Muscle layer of duodenum (tissue), 2 donors: ENCODE data around the gene LRPPRC.

Source experiments
- H3K27ac ChIP-seq: one replicate; pipeline ENCODE4 v1.7.0; 2013; ENCODE audit warnings: mild to moderate bottlenecking, low read length
- H3K27me3 ChIP-seq: one replicate; pipeline ENCODE4 v1.7.0; 2013; ENCODE audit warnings: low read depth, mild to moderate bottlenecking, control low read depth, low read length
- H3K36me3 ChIP-seq, 2 donors: one replicate each; pipeline ENCODE4 v1.7.0; 2013; ENCODE audit warnings: low read length in 2 of 2, control low read depth in 1 of 2, mild to moderate bottlenecking in 1 of 2; ENCODE audit not compliant: insufficient read depth in 2 of 2, control insufficient read depth in 1 of 2
- H3K4me1 ChIP-seq, 2 donors: one replicate each; pipeline ENCODE4 v1.7.0; 2013; ENCODE audit warnings: low read length in 2 of 2, mild to moderate bottlenecking in 2 of 2, control low read depth in 1 of 2, moderate library complexity in 1 of 2; ENCODE audit not compliant: insufficient read depth in 2 of 2, control insufficient read depth in 1 of 2
- H3K4me3 ChIP-seq, 2 donors: one replicate each; pipeline ENCODE4 v1.7.0; 2013; ENCODE audit warnings: low read length in 2 of 2, low read depth in 1 of 2, mild to moderate bottlenecking in 1 of 2
- H3K9me3 ChIP-seq, 2 donors: one replicate each; pipeline ENCODE4 v1.7.0; 2013; ENCODE audit warnings: low read length in 2 of 2, control low read depth in 1 of 2, mild to moderate bottlenecking in 1 of 2; ENCODE audit not compliant: control insufficient read depth in 1 of 2
- donor health status: healthy.

Gene LRPPRC

DNA sequence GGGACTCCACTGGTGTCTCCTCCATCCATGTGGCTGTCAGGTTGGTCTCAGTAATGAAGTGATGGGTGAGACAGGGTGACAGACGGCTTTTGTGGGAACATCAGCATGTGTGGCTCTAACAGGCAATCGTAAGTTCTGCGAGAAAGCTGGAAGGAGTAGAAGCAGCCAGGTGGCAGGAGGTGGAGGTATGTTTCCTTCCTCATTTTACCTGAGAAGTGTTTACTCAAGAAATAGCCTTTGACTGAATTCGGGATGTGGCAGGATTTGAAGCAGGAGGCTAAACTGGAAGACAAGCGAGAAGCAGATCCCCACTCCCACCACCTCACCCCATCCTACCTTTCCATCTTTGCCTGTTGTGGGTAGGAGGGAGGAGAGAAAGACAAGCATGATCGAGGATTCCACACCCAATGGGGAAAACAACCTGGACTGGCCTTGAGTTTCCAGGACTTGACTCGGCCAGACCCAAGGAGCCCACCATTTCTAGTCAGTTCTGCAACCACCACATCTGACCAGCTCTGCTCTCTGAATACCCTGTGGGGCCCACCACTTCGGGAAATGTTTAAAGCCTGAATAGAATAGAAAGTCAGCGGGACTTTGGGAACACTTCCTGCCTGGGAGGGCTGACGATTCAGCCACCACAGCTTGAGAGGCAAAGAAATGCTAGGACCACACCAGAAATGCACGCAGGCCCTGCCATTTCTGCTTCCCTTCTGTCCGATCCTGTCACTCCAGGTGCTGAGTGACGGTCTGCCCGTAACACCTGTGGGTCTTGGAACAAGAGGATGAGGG lies 155.8 kb downstream of the LRPPRC start:
- Histone ChIP-seq H3K36me3 (no peaks in the 10 kb centered on the region), H3K4me1 (no peaks in the 10 kb centered on the region), H3K27ac (no peak overlapping the region), H3K9me3 (no peaks in the 10 kb centered on the region), H3K4me3 (no peak overlapping the region), H3K27me3 (no peaks in the 10 kb centered on the region)

DNA sequence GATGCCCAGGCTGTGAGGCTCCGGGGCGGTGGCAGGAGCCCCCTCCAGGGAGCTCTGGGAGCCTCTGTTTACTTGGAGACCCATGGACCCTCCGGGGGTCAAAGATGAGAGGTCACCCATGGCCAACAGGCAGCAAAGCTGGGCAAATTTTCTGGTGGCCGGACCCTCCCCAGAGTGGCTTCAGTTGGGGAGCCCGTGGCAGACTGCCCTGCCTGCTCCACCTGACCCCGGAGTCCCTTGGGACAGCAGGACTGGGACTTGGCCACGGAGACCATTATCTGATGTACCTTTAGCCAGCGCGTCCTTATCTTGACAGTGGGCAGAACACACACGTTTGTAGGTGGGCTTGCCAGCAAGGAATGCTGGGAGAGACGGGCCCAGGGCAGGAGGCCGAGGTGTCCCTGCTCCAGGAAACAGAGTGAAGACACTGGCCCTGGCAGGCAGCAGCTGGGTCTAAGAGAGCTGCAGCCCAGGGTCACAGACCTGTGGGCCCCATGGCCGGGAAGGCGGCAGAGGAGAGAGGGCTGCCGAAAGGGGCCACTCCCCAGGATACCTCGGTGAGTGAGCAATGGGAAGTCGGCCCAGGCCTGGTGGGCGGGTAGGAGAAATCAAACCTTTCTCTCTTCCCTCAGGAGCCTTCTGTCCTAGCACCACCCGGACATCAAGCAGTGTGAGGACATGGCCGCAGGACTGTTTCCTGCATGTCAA lies 157.1 kb downstream of the LRPPRC start, which contains the start of the genes ABCG5 and ABCG8:
ABCG5 (minus strand) TSS at position 280 of the 708 bp plus-strand sequence; CDS start at position 120, 160 bp downstream.
ABCG8 (plus strand) TSS at position 412 of the 708 bp plus-strand sequence; CDS start at position 495, 83 bp downstream.
- H3K27me3 ChIP-seq = no peaks in the 10 kb centered on the region
- H3K4me1 ChIP-seq = no peaks in the 10 kb centered on the region
- H3K4me3 ChIP-seq = no peak within 1 kb of the TSS
- H3K27ac ChIP-seq = no peak within 1 kb of the TSS
- H3K9me3 ChIP-seq = no peaks in the 10 kb centered on the region
- no peaks in the 10 kb centered on the region for H3K36me3 ChIP-seq

DNA sequence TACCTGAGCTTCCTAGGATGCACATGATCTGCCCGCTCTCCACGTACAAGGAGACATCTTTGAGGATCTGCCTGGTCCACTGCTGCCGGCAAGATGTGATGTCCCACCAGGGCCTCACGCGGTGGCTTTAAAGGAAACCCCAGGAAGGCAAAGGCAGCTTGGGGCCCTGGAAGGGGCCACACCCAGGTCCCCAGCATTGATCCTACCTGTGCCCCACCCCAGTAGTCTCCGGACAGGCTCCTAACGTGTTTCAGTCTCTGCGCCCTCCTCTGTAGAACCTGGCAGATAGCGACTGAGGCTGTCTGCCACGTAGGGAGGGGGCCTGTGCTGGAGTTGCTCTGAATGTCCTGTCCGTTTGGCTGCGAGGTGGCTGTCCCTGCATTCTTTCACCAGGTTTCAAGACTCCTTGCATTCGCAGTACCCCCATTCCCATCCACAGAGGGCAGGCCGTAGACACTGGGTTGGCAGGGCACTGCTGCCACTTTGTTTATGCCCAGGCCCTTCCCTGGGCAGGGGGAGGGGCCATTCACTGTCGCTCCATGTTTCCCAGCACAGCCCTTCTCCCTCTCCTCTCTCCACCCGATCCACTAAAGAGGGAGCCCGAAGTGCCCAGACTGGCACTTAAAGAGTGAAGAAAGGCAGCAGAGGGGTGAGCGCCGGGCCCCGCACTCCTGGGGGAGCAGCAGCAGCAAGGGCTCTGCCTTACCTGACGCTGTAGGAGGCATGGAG lies 157.8 kb downstream of the LRPPRC start:
- Histone ChIP-seq H3K27ac (no peak overlapping the region), H3K36me3 (no peaks in the 10 kb centered on the region), H3K9me3 (no peaks in the 10 kb centered on the region), H3K4me3 (no peak overlapping the region), H3K4me1 (no peaks in the 10 kb centered on the region), H3K27me3 (no peaks in the 10 kb centered on the region)

DNA sequence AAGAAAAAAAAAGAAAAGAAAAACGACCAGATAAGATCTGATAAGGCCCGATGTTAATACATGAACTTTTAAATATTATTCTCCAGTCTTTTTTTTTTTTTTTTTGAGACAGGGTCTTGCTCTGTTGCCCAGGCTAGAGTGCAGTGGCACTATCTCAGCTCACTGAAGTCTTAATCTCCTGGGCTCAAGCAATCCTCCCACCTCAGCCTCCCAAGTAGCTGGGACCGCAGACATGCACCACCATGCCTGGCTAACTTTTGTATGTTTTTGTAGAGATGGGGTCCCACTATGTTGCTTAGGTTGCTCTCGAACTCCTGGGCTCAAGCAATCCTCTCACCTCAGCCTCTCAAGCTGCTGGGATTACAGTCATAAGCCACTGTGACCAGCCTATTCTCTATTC lies 158.8 kb downstream of the LRPPRC start:
- Histone ChIP-seq H3K4me3 (no peak overlapping the region), H3K27ac (no peak overlapping the region), H3K4me1 (no peaks in the 10 kb centered on the region), H3K9me3 (no peaks in the 10 kb centered on the region), H3K36me3 (no peaks in the 10 kb centered on the region), H3K27me3 (peaks cover 5% of the 10 kb centered on the region)
